Activated CD8-positive, alpha-beta T cell treated with anti-CD3 and anti-CD28 coated beads, Interleukin-2, amount 10 ng/mL, durations not matched to agents 7 days and 5 days (primary cell): ENCODE data around the gene TXNRD2. TPM values are rescaled to one million over a fixed set of nuclear protein-coding genes. Genes with fewer than 3 reads are reported as not detected.

Experiments
- ATAC-seq: fragments of 150-1000 bp; cut with Tn5 transposase; one replicate; pipeline ENCODE4 v1.10.0; 2021; ENCODE audit warnings: moderate library complexity
- CTCF ChIA-PET: fragments of 350-600 bp; sonication (Branson Sonifier 250); formaldehyde crosslinking; loops from one replicate; lab custom pipeline; 2021; ENCODE audit warnings: antibody characterized with exemption; lab: Charles Lee
- POLR2A ChIA-PET: fragments of 350-600 bp; sonication (Branson Sonifier 250); formaldehyde crosslinking; loops from one replicate; lab custom pipeline; 2021; ENCODE audit warnings: antibody characterized with exemption; lab: Charles Lee
- DNase-seq: peaks from one replicate; pipeline ENCODE4 v3.0.0-alpha.2; 2020
- H3K27ac Mint-ChIP-seq: one replicate; pipeline ENCODE4 v1.8.0; 2021; ENCODE audit warnings: mild to moderate bottlenecking, mixed read lengths
- H3K27me3 Mint-ChIP-seq: one replicate; pipeline ENCODE4 v1.8.0; 2021; ENCODE audit warnings: low read depth, mixed read lengths
- H3K36me3 Mint-ChIP-seq: one replicate; pipeline ENCODE4 v1.8.0; 2021; ENCODE audit warnings: low read depth, mixed read lengths
- H3K4me1 Mint-ChIP-seq: one replicate; pipeline ENCODE4 v1.8.0; 2021; ENCODE audit warnings: low read depth, mixed read lengths
- H3K4me3 Mint-ChIP-seq: one replicate; pipeline ENCODE4 v1.8.0; 2021; ENCODE audit warnings: mild to moderate bottlenecking, mixed read lengths
- H3K9me3 Mint-ChIP-seq: one replicate; pipeline ENCODE4 v1.8.0; 2022; ENCODE audit warnings: mixed read lengths; ENCODE audit not compliant: insufficient read depth
- total RNA-seq, 2 experiments: library from RNA; stranded (reverse); gene quantifications; one replicate each; pipeline ENCODE4 v1.2.3, GENCODE V29; 2021

TXNRD2 gene
- total RNA-seq, 2 experiments from 2014 or later: 16.1 to 19.3 TPM

GRCh38 chr22:19892925-19893324 is 48.7 kb downstream of the TXNRD2 start:
- H3K4me3 Mint-ChIP-seq: no peak overlapping the region
- POLR2A ChIA-PET: interaction anchor here (1.2 to 1.6 kb wide), 2 partner anchors 10 to 38 kb away, joined by 3 to 20 read pairs; partner anchors contain the start of genes GNB1L and RTL10

GRCh38 chr22:19892257-19892879 is 49.2 kb downstream of the TXNRD2 start:
- H3K4me3 Mint-ChIP-seq: peak overlapping the region; percentile 70
- no peaks in the 10 kb centered on the region for H3K9me3 Mint-ChIP-seq
- peaks cover 8% of the 10 kb centered on the region for H3K36me3 Mint-ChIP-seq
- POLR2A ChIA-PET: interaction anchor here (0.5 to 1.6 kb wide), 8 partner anchors 9 to 181 kb away, joined by 3 to 20 read pairs (median 4); partner anchors contain the start of genes COMT, GNB1L, RTL10 and TANGO2
- H3K27me3 Mint-ChIP-seq: no peaks in the 10 kb centered on the region
- peak overlapping the region; percentile 89 for H3K27ac Mint-ChIP-seq
- peak; percentile 54 for DNase-seq
- CTCF ChIA-PET: interaction anchor here (0.9 to 3.7 kb wide), 5 partner anchors 18 to 162 kb away, joined by 3 to 17 read pairs (median 4); partner anchors contain the start of genes GNB1L and RTL10
- peaks cover 52% of the 10 kb centered on the region for H3K4me1 Mint-ChIP-seq
- peak; percentile 54 for ATAC-seq

More at GRCh38 chr22:19892925-19893324, 48.7 kb downstream of the TXNRD2 start:
- H3K27ac Mint-ChIP-seq: peak overlapping the region; percentile 89
- ATAC-seq (no peak), DNase-seq (no peak)
- H3K9me3 Mint-ChIP-seq: no peaks in the 10 kb centered on the region
- CTCF ChIA-PET: interaction anchor here (1.3 to 3.7 kb wide), 3 partner anchors 18 to 78 kb away, joined by 3 to 17 read pairs (median 4); no protein-coding TSS in a partner anchor
- no peaks in the 10 kb centered on the region for H3K27me3 Mint-ChIP-seq
- H3K36me3 Mint-ChIP-seq: peaks cover 8% of the 10 kb centered on the region
- H3K4me1 Mint-ChIP-seq: peaks cover 50% of the 10 kb centered on the region

GRCh38 chr22:19891317-19892256 is 50.0 kb downstream of the TXNRD2 start:
- ChIA-PET POLR2A (interaction anchor here (0.8 to 1.6 kb wide), 9 partner anchors 10 to 130 kb away, joined by 3 to 20 read pairs (median 4); partner anchors contain the start of genes COMT, GNB1L, RTL10 and TANGO2), CTCF (interaction anchor here (0.9 to 3.7 kb wide), 8 partner anchors 19 to 161 kb away, joined by 3 to 17 read pairs (median 4); partner anchors contain the start of genes GNB1L and RTL10)
- DNase-seq (peak; percentile 80), ATAC-seq (peak; percentile 89)
- H3K4me1 Mint-ChIP-seq: peaks cover 59% of the 10 kb centered on the region
- H3K27ac Mint-ChIP-seq: peak overlapping the region; percentile 89
- H3K27me3 Mint-ChIP-seq: no peaks in the 10 kb centered on the region
- H3K4me3 Mint-ChIP-seq: peak overlapping the region; percentile 70
- H3K36me3 Mint-ChIP-seq: peaks cover 8% of the 10 kb centered on the region
- H3K9me3 Mint-ChIP-seq: no peaks in the 10 kb centered on the region

- ChIA-PET CTCF (interaction anchor here (0.9 to 3.7 kb wide), 6 partner anchors 20 to 160 kb away, joined by 3 to 17 read pairs (median 4); no protein-coding TSS in a partner anchor), POLR2A (interaction anchor here (0.8 to 1.4 kb wide), 2 partner anchors 35 to 50 kb away, joined by 3 to 6 read pairs; no protein-coding TSS in a partner anchor)
- Mint-ChIP-seq H3K4me3 (peak overlapping the region; percentile 70), H3K36me3 (peaks cover 8% of the 10 kb centered on the region), H3K27ac (peak overlapping the region; percentile 89), H3K4me1 (peaks cover 63% of the 10 kb centered on the region), H3K27me3 (no peaks in the 10 kb centered on the region), H3K9me3 (no peaks in the 10 kb centered on the region)
- ATAC-seq: no peak
- DNase-seq: no peak
Measured at GRCh38 chr22:19890502-19891316, 50.9 kb downstream of the TXNRD2 start.

- Mint-ChIP-seq H3K9me3 (no peaks in the 10 kb centered on the region), H3K4me3 (no peak overlapping the region), H3K27me3 (no peaks in the 10 kb centered on the region), H3K27ac (peak overlapping the region; percentile 77), H3K4me1 (peaks cover 60% of the 10 kb centered on the region), H3K36me3 (peaks cover 8% of the 10 kb centered on the region)
- DNase-seq (no peak), ATAC-seq (no peak)
- ChIA-PET CTCF (interaction anchor here (0.9 to 3.7 kb wide), 4 partner anchors 21 to 53 kb away, joined by 3 to 17 read pairs (median 4); no protein-coding TSS in a partner anchor), POLR2A (interaction anchor here (1.4 kb wide), 1 partner anchor 34 kb away, joined by 6 read pairs; no protein-coding TSS in a partner anchor)
Measured at GRCh38 chr22:19889951-19890350, 51.7 kb downstream of the TXNRD2 start.

GRCh38 chr22:19888131-19888746 is 53.4 kb downstream of the TXNRD2 start:
- ATAC-seq (no peak), DNase-seq (no peak)
- ChIA-PET POLR2A (interaction anchor here (2.1 kb wide), 1 partner anchor 33 kb away, joined by 14 read pairs; the partner anchor contains the start of genes GNB1L and RTL10), CTCF (interaction anchor here (2.4 kb wide), 1 partner anchor 158 kb away, joined by 8 read pairs; no protein-coding TSS in a partner anchor)
- Mint-ChIP-seq H3K36me3 (peaks cover 2% of the 10 kb centered on the region), H3K9me3 (no peaks in the 10 kb centered on the region), H3K27me3 (no peaks in the 10 kb centered on the region), H3K4me1 (peaks cover 54% of the 10 kb centered on the region), H3K4me3 (no peak overlapping the region), H3K27ac (no peak overlapping the region)

- Mint-ChIP-seq H3K27ac (peak overlapping the region; percentile 81), H3K36me3 (peaks cover under 1% of the 10 kb centered on the region), H3K9me3 (no peaks in the 10 kb centered on the region), H3K4me3 (no peak overlapping the region), H3K4me1 (peaks cover 46% of the 10 kb centered on the region), H3K27me3 (no peaks in the 10 kb centered on the region)
- DNase-seq (no peak), ATAC-seq (no peak)
- ChIA-PET POLR2A (interaction anchor here (1.3 to 2.1 kb wide), 4 partner anchors 9 to 38 kb away, joined by 3 to 14 read pairs (median 8); partner anchors contain the start of genes GNB1L and RTL10), CTCF (interaction anchor here (1.0 to 2.4 kb wide), 5 partner anchors 23 to 164 kb away, joined by 3 to 8 read pairs (median 4); partner anchors contain the start of gene GP1BB)
Measured at GRCh38 chr22:19887256-19887985, 54.2 kb downstream of the TXNRD2 start.

GRCh38 chr22:19886605-19887255 is 54.9 kb downstream of the TXNRD2 start:
- POLR2A ChIA-PET: interaction anchor here (1.3 to 2.1 kb wide), 4 partner anchors 10 to 37 kb away, joined by 3 to 14 read pairs (median 8); partner anchors contain the start of genes GNB1L and RTL10
- DNase-seq (peak; percentile 35), ATAC-seq (no peak)
- H3K27me3 Mint-ChIP-seq: no peaks in the 10 kb centered on the region
- no peak overlapping the region for H3K4me3 Mint-ChIP-seq
- H3K9me3 Mint-ChIP-seq: no peaks in the 10 kb centered on the region
- CTCF ChIA-PET: interaction anchor here (0.8 to 2.4 kb wide), 6 partner anchors 22 to 163 kb away, joined by 3 to 8 read pairs (median 4); partner anchors contain the start of gene GP1BB
- H3K36me3 Mint-ChIP-seq: no peaks in the 10 kb centered on the region
- H3K27ac Mint-ChIP-seq: peak overlapping the region; percentile 81
- H3K4me1 Mint-ChIP-seq: peaks cover 39% of the 10 kb centered on the region
